22Rv1 (cell line): ENCODE data around the gene CNP.

Experiments used
- ZFX ChIP-seq: fragments of 450-650 bp; IDR thresholded peaks from 2 replicates; pipeline ENCODE4 v1.6.1; 2017; ENCODE audit warnings: antibody characterized with exemption, borderline replicate concordance
- TF ChIP-seq, protein P1 (sequence below): fragments of 450-650 bp; IDR thresholded peaks from 2 replicates; pipeline ENCODE4 v1.5.1; 2017; ENCODE audit warnings: mild to moderate bottlenecking

DNA sequence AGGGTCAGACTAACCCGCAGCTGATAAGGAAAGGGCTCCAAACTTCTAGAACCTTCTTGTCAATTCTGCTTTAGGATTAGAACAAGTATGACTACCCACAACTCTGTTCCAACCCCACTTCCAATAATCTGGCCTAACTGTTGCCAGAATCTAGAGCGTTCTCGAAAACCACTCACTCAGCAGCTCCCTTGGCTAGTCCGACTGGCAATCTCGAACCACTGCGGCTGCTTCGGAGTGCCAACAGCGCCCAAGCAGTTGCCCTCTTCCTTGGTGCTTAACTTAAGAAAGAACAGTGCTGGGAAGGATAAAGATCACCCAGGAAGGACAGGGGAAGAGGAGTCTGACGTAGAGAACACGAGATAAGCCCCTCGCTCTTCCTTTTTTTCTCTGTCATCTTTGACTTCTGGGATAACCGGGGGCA, 49.8 kb downstream of the CNP start:
- TF ChIP-seq, protein P1, sequence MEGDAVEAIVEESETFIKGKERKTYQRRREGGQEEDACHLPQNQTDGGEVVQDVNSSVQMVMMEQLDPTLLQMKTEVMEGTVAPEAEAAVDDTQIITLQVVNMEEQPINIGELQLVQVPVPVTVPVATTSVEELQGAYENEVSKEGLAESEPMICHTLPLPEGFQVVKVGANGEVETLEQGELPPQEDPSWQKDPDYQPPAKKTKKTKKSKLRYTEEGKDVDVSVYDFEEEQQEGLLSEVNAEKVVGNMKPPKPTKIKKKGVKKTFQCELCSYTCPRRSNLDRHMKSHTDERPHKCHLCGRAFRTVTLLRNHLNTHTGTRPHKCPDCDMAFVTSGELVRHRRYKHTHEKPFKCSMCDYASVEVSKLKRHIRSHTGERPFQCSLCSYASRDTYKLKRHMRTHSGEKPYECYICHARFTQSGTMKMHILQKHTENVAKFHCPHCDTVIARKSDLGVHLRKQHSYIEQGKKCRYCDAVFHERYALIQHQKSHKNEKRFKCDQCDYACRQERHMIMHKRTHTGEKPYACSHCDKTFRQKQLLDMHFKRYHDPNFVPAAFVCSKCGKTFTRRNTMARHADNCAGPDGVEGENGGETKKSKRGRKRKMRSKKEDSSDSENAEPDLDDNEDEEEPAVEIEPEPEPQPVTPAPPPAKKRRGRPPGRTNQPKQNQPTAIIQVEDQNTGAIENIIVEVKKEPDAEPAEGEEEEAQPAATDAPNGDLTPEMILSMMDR: no peak
- TF ChIP-seq ZFX: no peak
